Gastroesophageal sphincter (tissue), 3 donors: Measurements from ENCODE around the gene SLK.

ENCODE experiments used
- CTCF ChIP-seq, 4 experiments: fragments of 200-600 bp in 2 of 4; fragments of 450-650 bp in 2 of 4; sonication (generic) in 1 of 4; IDR thresholded peaks; one replicate each; pipeline ENCODE4 v1.5.1; 2017 to 2019; ENCODE audit warnings: antibody characterized with exemption in 4 of 4, mild to moderate bottlenecking in 2 of 4, moderate library complexity in 2 of 4
- POLR2A ChIP-seq, 2 donors: fragments of 450-650 bp; IDR thresholded peaks; one replicate each; pipeline ENCODE4 v1.6.1; 2017; ENCODE audit warnings: antibody characterized with exemption in 2 of 2, mild to moderate bottlenecking in 2 of 2, moderate library complexity in 1 of 2

- TF ChIP-seq CTCF (IDR thresholded peaks at IDR 0.05) (no peak), POLR2A (IDR thresholded peaks at IDR 0.05) (no peak)
Measured at GRCh38 chr10:103928784-103929183, 38.2 kb upstream of the SLK start.
